ENCODE data around the gene PLEKHG1.

The PLEKHG1 gene

DNA sequence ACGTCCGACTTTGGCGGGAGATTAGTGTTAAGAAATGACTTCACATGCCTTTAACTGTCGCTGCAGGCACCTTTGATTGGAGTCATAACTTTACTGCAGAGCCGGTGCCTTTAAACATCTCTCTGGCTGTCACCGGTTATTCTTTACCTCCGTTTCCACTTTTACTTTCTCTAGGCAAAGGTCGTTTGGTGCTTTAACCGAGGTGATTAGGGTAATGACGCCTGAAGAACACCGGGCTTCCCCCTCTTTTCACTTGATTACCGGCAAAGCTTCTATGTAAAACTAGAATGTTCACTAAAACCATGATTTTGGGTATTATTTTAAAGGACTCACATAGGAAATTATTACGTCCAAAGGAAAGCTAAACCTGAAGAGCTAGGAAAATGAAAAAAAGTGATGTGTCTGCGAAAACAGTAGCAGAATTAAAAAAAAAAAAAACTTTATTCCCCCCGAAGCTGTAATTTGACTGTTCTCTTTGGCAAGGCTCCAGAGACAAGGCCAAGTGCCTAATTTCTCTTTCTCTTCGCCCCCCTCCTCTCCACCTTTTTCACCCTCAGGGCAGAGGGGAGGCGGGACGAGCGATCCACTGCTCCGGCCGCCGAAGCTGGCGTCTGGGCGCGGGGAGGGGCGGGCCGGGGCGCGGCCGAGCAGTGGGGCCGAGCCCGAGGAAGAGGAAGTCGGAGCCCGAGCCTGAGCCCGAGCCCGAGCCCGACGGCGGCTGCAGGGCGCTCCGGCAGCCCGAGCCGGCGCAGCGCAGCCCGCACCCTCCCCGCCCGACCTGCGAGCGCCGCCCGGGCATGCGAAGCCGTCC, at the start of gene PLEKHG1:
PLEKHG1 (plus strand) TSS at position 687 of the 811 bp plus-strand sequence. CDS start 133,797 bp downstream, outside the sequence.
- DNase-seq (ENCODE audit: low read depth, low spot score): no peak

GRCh38 chr6:150550244-150550643, 49.4 kb upstream of the PLEKHG1 start:
- DNase-seq (ENCODE audit: low read depth, low spot score): no peak

DNA sequence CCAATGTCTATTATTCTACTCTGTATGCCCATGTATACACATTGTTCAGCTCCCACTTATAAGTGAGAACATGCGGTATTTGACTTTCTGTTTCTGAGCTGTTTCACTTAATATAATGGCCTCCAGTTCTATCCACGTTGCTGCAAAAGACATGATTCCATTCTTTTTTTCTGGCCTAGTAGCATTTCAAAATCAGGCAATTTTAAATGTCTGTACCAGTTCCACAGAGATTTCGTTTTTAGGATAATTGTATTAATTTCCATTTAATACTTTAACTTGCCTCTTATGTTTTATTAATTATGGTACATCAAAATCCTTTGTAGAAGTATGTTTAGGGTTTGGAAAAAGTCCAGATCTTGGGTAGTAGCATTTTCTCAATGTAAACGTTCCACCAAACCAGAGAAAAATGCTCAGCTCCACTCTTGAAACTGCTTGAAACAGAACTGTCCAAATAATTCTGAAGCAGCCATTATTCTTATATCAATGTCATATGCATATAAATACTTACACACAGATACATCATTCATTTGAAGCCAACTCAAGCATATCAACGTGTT, 42.6 kb upstream of the PLEKHG1 start:
- DNase-seq (ENCODE audit: low read depth, low spot score): no peak

DNA sequence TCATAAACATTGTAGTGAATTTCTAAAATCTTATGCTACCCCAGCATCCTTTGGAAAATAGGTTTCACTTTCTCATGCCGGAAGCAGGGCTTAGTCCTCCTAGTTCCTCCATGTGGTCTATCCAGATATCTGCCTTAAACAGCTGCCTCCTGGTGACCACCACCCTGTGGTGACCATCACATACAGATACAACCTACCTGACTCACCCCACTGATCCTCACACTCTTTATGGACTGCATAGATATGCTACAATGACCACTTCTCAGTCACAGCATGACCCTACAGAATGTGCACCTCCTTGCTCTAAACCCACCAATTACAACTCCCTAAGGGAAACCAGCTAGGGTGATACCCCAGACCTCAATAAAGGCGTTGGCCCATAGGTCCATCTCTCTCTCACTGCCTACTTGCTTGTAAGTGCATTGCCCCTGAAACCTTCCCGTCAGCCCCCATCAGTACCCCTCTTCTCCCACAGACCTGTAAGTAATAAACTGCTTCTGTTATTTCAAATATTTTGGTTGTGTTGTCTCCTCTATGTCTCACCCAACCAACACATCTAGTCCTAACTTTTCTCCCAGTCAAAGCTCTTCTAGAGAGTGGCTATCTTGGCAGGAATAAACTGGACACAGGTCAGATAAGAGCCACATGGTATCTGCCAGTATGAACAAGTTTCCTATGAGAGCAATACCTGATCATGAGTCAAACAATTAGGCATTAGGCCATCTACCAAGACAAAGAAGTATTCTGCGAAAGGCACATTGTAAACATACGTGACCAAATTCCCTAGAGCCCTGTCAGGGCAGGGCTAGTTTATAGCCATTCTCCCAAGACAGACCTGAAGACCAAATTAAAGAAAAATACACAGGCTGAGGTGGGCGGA, 39.4 kb upstream of the PLEKHG1 start:
- no peak for DNase-seq (ENCODE audit: low read depth, low spot score)

DNA sequence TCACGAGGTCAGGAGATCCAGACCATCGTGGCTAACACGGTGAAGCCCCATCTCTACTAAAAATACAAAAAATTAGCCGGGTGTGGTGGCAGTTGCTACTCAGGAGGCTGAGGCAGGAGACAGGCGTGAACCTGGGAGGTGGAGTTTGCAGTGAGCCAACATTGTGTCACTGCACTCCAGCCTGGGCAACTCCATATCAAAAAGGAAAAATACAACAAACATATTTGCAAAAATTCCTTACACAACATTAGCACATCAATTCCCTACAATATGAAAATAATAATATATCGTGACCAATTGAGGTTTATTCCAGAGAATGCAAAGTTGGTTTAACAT, 38.8 kb upstream of the PLEKHG1 start:
- DNase-seq (ENCODE audit: low read depth, low spot score): no peak

DNA sequence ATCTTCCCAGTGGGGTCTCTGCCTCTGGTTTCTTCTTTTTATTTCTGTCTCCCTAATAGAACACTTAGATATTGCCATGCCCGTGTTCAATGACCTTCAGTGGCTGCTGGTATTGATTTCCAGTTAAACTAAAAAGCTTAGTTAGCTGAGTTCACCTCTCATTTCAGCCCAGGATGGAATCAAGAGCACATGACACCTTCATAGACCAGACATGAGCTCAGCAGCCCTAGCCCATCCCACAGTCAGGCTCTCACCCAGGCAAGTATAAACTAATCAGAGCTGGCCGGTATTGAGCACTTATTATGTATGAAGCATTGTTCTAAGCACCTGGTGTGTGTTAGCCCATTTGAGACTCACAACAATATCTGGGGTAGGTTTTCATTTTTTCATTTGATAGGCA, 33.7 kb upstream of the PLEKHG1 start:
- no peak for DNase-seq (ENCODE audit: low read depth, low spot score)

DNA sequence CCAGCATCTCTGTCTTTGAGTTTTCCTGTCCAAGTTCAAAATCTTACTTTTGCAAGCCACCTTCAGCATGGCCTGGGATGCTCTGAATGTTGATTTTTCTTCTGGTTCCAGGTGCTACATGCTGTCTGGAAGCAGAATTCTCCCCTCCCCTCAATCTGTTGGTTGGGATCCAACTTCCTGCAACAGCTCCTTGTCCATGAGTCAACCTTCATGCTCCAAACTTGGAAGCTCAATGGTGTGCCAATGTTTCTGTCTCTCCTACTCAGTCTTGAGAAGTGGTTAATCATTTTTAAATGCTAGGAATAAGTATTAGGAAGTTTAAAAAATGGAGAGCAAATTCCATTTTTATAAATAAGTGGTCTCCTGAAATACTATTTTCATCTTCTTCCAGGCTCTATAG, 33.2 kb upstream of the PLEKHG1 start:
- DNase-seq (ENCODE audit: low read depth, low spot score): no peak

GRCh38 chr6:150567380-150567779, 32.3 kb upstream of the PLEKHG1 start:
- no peak for DNase-seq (ENCODE audit: low read depth, low spot score)

DNA sequence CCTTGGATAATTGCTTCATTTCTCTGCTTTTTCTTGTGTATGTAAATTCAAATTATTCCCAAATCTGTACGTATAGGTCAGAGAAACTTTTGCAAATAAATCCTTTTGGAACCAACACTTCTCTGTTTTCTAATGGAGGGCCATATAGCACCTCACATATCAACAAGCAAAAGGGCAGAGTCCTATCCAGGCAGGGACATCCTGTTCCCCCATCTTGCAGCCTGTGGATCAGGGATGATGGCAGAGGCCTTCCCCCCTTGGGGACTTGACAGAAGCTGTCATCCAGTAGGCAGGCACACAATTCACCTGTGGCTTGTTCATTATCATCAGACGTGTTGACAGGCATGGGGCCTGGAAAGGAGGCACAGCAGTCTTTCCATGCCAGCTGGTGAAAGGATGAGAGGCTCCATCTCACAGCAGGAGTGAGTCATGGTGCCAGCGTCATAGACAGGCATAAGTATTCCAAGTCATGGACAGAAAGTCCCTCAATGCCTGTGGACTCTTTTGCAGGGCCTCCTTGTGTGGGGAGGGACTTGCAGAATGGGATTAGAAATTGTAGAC, 31.8 kb upstream of the PLEKHG1 start:
- no peak for DNase-seq (ENCODE audit: low read depth, low spot score)

- no peak for DNase-seq (ENCODE audit: low read depth, low spot score)
Observed at GRCh38 chr6:150568560-150568959, 31.1 kb upstream of the PLEKHG1 start.

GRCh38 chr6:150569161-150569560, 30.5 kb upstream of the PLEKHG1 start:
- DNase-seq (ENCODE audit: low read depth, low spot score): no peak

- DNase-seq (ENCODE audit: low read depth, low spot score): no peak
Observed at GRCh38 chr6:150573041-150573681, 26.5 kb upstream of the PLEKHG1 start.

GRCh38 chr6:150575836-150576235, 23.8 kb upstream of the PLEKHG1 start:
- no peak for DNase-seq (ENCODE audit: low read depth, low spot score)

- DNase-seq (ENCODE audit: low read depth, low spot score): no peak
Observed at GRCh38 chr6:150576651-150577226, 22.9 kb upstream of the PLEKHG1 start.

DNA sequence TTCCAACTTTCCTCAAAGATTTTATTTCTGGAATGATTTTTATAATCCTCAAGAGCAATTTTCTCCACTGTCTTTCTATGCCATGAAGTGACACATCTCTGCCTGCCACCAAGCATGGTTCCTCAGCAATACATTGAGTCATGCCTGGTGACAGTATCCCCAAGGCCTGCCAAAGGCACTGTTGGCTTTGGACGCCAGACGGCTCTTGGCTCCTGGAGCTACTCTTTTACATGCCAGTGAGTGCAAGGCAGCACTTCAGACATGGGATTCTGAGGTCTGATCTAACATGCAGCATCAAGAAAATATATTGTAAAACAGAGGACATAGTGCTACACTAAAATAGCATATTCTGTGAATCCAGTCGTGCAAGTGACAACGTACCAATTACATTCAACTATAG, 20.1 kb upstream of the PLEKHG1 start:
- no peak for DNase-seq (ENCODE audit: low read depth, low spot score)

GRCh38 chr6:150580489-150580888, 19.2 kb upstream of the PLEKHG1 start:
- DNase-seq (ENCODE audit: low read depth, low spot score): no peak

DNA sequence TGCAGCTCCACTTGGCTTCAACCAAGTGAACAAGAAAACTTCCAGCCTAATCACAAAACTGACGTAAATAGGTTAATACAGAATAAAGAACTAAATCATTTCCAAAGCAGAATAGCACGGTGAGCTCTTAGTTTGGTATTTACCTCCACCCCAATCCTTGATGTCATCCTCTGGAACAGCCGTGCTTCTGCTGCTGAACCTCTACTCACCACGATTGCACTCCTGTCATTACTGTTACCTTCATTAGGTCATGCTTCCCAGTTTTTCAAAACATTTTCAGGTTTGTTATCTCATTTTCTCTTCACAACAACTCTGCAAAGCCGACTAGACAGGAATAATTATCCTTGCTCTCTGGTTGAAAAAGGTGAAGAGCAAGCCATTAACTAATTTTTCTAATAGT, 15.6 kb upstream of the PLEKHG1 start:
- DNase-seq (ENCODE audit: low read depth, low spot score): no peak

- DNase-seq (ENCODE audit: low read depth, low spot score): no peak
Observed at GRCh38 chr6:150584596-150584995, 15.1 kb upstream of the PLEKHG1 start.

DNA sequence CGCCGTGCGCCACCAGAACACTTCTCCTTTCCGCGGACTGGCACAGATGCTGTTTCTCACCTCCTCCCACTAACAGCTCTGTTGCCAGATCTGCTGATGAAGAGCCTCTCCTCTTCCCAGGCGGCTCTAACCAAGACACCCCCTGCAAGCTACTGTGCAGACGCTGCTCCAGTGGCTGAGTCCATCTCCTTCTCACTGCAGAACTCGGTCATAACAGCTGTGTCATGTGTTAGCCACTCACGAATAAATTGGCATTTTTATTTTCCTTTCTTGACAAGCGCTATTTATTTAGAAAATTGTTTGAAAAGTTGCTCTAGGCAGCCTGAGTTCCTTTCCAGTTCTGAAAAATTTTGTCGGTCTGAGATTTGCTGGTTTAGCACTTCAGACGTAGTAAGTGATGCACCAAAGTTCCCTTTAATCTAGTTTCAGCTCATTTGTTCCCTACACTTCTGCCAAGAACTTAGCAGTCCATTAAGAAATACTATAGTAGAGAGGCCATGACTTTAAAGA, 12.8 kb upstream of the PLEKHG1 start:
- DNase-seq (ENCODE audit: low read depth, low spot score): no peak

DNA sequence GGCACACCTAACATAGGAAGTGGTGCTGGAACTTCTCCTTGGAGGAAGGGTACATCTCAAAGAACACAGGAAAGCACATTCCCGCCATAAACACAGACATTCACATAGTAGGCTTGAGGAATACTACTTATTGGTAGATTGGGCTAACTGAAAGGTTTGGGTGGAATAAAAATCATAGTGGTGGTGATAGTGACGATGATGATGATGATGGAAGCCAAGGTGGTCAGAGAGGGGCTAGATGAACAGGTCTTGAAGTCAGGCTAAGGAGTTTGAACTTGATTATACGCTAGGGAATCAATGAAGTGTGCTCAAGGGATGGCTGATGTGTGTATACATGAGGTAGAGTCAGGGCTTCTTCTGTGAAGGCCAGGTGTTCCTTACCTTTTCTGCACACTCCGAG, 12.0 kb upstream of the PLEKHG1 start:
- no peak for DNase-seq (ENCODE audit: low read depth, low spot score)

GRCh38 chr6:150588888-150589499, 10.7 kb upstream of the PLEKHG1 start:
- DNase-seq (ENCODE audit: low read depth, low spot score): no peak
